GM18505 (cell line): ENCODE measurements around the gene CADM1.
A peak's percentile ranks its signal among the peaks of the same experiment; 100 is the strongest.
"Not testable (repeated sequence)": the region's sequence is repeated elsewhere in the genome, so short reads cannot be mapped to it uniquely, and the experiment has no call there.

ENCODE experiments used
- ATAC-seq: cut with Tn5 transposase; IDR thresholded peaks from one replicate; pipeline ENCODE4 v1.9.1; 2021; ENCODE audit not compliant: unreplicated experiment
- POLR2A ChIP-seq: IDR thresholded peaks from 4 replicates; pipeline ENCODE4 v1.6.1; 2011; ENCODE audit warnings: borderline replicate concordance; ENCODE audit not compliant: insufficient read depth, insufficient read length; ENCODE audit errors: extremely low read depth

CADM1 gene

DNA sequence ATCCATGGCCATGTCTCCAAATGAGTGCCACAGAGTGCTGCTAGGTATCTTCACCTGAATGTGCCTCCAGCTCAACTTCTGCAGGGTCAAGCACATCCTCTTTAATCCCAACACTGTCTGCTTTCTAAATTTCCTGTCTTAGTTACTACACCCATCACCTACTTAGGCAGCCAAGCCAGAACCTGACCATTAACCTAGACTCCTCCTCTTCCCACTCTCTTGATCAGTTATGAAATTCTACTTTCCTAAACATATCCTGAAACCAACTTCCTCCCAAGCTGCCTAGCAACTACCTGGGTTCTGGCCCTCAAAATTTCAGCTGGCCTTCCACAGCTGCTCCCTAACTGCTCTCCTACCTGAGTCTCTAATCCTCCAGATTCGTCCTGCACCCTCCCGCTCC is 22.7 kb downstream of the CADM1 start:
- no peak for TF ChIP-seq POLR2A
- ATAC-seq = no peak

DNA sequence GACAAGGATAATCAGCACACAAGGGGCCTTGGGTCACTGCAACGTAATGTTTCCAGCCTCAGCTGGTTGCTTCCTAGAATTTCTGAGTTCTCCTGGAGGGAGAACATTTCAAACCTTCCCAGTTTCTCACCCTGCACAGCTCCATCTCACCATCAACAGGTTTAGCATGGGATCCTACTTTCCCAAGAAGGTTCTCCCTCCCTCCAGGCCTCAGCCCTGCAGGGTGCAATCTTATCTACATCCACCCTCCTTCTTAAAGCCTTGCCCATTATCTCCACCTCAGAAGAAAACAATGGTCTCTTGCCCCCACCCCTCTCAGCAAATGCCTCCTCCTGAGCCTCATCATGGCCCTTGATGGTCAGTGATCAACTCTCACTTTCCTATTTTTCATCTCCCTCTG is 23.6 kb downstream of the CADM1 start:
- no peak for TF ChIP-seq POLR2A
- no peak for ATAC-seq

DNA sequence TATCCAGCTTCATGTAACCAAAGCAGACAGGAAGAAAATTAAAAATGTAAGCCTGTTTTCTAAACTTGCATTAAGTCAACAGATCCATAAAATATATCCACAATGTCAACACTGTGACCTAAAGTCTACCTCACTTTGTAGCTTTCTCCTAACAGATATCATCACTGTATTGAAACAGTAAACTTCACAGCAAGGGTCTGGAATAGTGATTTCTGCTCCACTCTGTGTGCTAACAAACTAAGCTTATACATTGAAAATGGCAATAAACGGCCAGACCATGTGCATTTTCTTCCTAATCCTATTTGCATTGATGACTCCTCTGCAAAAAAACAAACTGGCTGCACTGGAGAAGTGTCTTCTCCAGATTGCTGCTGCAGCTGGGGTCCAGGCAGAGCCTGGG is 26.8 kb downstream of the CADM1 start:
- ATAC-seq = no peak
- TF ChIP-seq POLR2A = no peak

DNA sequence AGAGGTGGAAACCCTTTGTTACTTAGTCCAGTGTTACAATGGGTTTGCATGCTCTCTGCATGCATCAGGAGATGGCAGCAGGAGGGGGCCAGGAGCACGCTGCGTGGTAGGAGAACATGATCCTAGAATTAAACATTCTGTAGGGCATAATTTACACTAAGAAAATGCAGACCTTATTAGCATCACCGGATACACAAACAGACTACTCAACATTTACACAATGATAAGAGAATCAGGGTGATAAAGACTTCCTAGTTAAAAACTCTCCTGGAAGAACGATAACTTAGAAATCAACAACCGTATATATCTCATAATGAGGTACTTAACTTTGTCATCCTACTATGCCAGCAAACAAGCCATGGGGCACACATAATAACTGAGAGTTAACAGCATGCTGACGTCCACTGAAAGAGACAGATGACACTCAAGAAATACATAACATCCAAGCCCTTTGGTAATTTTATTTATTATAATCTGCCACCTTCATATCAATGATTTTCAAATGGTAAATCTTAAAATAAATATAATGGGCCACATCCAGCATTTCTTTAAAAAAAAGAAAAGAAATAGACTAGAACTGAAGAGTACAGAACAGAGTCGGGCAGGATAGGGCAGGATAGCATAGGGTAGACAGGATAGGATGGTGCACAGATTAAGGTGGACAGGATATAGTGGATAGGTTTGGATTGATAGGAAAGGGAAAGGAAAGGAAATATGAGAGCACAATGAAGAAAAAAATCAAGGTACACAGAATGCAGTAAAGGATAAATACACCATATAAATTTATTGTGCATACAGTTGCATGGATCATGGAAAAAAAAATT is 27.5 kb downstream of the CADM1 start:
- ATAC-seq = no peak
- TF ChIP-seq POLR2A = no peak

DNA sequence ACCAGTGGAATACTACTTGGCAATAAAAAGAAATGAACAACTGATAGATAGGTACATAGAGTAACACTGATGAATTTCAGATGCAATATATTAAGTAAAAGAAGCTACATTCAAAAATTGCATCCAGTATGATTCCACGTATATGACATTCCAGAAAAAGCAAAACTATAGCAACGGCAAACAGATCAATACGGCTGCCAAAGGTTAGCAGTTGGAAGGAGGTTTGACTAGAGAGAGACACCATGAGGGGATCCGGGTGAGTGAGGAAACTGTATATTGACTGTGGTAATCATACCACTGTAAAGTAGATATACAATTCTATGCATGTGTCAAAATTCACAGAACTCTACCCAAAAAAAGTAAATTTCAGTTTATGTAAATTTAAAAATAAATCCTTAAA is 28.7 kb downstream of the CADM1 start:
- TF ChIP-seq POLR2A = no peak

DNA sequence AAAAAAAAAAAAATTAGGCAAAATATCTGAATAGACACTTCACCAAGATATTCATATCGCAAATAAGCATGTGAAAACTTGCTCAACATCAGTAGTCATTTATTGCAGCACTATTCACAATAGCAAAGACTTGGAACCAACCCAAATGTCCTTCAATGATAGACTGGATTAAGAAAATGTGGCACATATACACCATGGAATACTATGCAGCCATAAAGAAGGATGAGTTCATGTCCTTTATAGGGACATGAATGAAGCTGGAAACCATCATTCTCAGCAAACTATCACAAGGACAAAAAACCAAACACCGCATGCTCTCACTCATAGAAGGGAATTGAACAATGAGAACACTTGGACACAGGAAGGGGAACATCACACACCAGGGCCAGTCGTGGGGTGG is 29.9 kb downstream of the CADM1 start:
- not testable (repeated sequence) for ATAC-seq

More for the DNA sequence above, 28.7 kb downstream of the CADM1 start:
- ATAC-seq = no peak

DNA sequence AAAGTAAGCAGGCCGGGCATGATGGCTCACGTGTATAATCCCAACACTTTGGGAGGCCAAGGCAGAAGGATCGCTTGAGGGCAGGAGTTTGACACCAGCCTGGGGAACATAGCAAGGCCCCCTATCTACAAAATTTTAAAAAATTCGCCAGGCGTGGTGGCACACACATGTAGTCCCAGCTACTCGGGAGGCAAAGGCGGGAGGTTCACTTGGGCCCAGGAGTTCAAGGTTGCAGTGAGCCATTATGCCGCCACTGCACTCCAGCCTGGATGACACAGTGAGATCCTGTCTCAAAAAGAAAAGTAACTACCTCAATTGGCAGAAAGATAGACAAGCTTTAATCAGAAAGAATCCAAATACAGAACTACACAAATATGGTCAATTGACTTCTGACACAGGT is 31.0 kb downstream of the CADM1 start:
- ATAC-seq = no peak
- TF ChIP-seq POLR2A = no peak

DNA sequence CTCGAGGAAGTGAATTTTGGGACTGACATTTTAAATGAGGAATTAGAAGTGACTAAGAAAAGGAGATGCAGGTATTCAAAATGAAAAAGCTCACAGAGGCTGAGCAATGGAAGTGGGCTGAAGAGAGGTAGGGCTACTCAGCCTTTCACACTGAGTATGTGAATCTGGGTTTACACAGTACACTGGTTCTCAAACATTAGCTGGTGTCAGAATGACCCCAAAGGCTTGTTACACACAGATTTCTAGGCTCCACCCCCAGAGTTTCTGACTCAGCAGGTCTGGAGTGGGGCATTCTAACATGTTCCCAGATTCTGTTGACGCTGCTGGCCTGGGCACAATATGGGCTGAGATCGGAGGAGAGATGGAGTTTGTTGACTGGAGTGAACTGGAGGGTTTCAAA is 32.8 kb downstream of the CADM1 start:
- TF ChIP-seq POLR2A = no peak
- no peak for ATAC-seq

DNA sequence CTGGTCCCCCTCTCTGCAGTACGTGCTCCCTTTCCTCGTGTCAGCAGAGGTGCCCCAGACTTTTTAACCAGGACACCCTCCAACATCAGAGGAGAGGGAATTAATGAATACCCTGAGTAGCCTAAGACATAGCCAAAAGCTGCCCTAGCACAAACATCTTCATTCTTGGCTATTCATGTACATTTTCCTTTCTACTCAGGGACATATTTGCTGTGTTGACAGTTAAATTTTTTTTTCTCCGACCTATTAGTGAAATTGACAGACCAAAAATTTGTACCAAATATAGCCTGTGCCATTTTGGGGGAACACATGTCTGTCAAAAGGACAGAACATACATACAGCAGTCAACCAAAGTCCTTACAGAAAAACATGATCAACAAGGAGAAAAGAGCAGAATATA is 33.3 kb downstream of the CADM1 start:
- TF ChIP-seq POLR2A = no peak
- ATAC-seq = no peak

DNA sequence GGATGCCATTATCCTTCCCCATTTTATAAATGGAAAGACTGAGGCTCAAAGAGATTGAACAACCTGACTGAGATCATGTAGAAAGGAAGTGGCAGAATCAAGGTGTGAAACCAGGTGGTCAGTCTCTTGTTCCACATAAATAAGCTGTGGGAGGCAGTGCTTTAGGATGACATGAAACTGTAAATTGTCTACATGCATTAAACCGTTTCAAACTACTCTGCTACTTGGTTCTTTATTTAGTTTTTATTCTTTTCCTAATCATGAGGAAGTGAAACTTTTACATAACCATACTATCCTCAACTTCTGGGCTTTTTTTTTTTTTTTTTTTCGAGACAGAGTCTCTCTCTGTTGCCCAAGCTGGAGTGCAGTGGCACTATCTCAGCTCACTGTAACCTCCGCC is 34.9 kb downstream of the CADM1 start:
- no peak for TF ChIP-seq POLR2A
- peak; percentile 71 for ATAC-seq

DNA sequence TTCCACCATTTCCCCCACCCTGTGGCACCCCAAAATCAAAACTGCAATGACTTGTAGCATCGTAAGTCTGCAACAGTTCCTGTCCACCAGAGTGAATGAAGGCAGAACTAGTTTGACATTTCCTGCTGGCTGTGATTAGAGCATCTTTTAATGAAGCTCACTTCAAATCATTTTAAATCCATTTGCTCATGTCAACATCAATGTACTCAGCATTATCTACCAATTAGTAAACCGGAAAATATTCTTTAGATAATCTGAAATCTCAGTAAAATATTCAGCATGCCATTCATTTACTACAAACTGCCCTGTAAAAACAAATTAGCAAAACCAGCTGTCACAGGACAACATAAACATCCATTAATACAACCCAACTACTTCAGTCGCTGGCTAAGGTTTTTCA is 38.1 kb downstream of the CADM1 start:
- TF ChIP-seq POLR2A = no peak
- no peak for ATAC-seq

DNA sequence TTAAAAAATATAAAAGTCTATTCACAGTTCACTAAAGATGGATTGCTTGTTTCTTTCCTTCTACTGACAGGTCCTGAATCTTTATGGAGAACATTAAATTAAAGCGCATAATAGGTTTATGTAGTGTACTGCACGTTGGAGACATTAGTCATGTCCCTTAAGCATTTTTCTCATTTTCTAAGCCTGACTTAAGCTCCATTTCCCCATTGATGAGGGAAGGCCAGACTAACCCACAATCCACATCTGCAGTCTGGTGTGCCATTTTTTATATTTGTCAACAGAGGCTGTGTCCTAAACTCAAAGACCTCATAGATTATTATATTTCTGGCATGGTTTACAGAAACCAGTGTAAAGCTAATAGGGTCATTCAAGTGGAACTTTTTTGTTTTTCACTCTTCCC is 39.9 kb downstream of the CADM1 start:
- no peak for TF ChIP-seq POLR2A
- ATAC-seq = no peak

DNA sequence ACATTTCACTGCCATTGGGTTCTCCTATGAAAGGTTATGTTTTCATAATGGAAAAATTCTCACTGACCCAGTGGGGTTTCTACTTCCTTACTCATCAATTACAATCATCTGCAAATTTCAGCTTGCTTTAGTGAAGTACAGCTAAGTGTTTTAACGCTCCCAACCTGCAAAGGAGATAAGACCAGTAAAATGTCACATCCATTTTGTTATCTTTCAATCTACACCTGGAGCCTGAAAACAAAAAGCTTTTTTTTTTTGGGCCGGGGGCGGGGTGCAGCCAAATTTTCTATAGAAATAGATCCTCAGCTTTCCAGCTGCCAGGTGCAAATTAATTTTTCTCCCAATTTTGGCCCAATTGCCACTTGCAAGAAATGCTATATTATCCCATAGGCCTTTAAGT is 40.6 kb downstream of the CADM1 start:
- no peak for TF ChIP-seq POLR2A
- ATAC-seq = no peak

DNA sequence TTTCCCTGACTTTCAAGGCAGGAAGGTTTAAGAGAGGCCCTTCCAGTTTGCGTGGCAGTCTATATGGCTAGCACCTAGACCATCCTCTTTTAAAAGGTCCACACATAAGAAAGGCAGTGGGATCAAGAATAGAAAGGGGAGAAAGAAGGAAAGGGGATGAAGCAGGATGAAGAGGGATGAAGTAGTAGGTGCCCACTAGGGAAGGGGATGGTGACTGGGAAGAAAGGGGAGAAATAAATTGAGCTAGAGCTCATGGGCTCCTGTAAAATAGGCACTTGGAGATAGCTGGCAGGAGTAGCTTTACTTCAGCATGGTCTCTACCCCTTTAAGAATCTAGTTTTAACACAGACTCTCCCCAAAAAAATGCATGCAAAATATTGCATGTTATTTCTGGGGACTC is 41.5 kb downstream of the CADM1 start:
- no peak for TF ChIP-seq POLR2A
- ATAC-seq = no peak
